Upper lobe of left lung (tissue), 6 donors: Measurements from ENCODE around the gene HNRNPA3. TPM values are rescaled to one million over a fixed set of nuclear protein-coding genes. Genes with fewer than 3 reads are reported as not detected.

Experiments
- ATAC-seq, 2 donors: fragments of 200-7000 bp; cut with Tn5 transposase; one replicate each; pipeline ENCODE4 v1.9.1; 2022; ENCODE audit warnings: mild to moderate bottlenecking in 2 of 2, moderate library complexity in 2 of 2; ENCODE audit not compliant: low FRiP score in 2 of 2
- DNase-seq, 2 donors: peaks; one replicate each; pipeline ENCODE4 v3.0.0-alpha.2; 2019 to 2020
- H3K27ac ChIP-seq, 4 donors: fragments of 200-600 bp; sonication (generic); one replicate each; pipeline ENCODE4 v1.5.1; 2016 to 2019
- H3K27me3 ChIP-seq, 4 donors: fragments of 200-600 bp; sonication (generic); one replicate each; pipeline ENCODE4 v1.5.1; 2017 to 2019
- H3K36me3 ChIP-seq, 4 donors: fragments of 200-600 bp; sonication (generic); one replicate each; pipeline ENCODE4 v1.5.1; 2016 to 2019
- H3K4me1 ChIP-seq, 4 donors: fragments of 200-600 bp; sonication (generic); one replicate each; pipeline ENCODE4 v1.5.1; 2018 to 2019
- H3K4me3 ChIP-seq, 4 donors: fragments of 200-600 bp; sonication (generic); one replicate each; pipeline ENCODE4 v1.5.1; 2017 to 2019; ENCODE audit warnings: mild to moderate bottlenecking in 2 of 4, moderate library complexity in 1 of 4
- H3K9me3 ChIP-seq, 4 donors: fragments of 200-600 bp; sonication (generic); one replicate each; pipeline ENCODE4 v1.5.1; 2018 to 2019
- CTCF ChIP-seq, 6 experiments: fragments of 450-650 bp in 4 of 6; fragments of 200-600 bp in 2 of 6; sonication (generic) in 2 of 6; IDR thresholded peaks; one replicate each; pipeline ENCODE4 v1.5.1; 2016 to 2019; ENCODE audit warnings: antibody characterized with exemption in 6 of 6
- EP300 ChIP-seq, 4 donors: sonication (generic); formaldehyde crosslinking; IDR thresholded peaks; one replicate each; pipeline ENCODE4 v1.5.1; 2017; ENCODE audit warnings: antibody characterized with exemption in 4 of 4, control low read depth in 2 of 4
- POLR2A ChIP-seq, 4 donors: fragments of 450-650 bp; IDR thresholded peaks; one replicate each; pipeline ENCODE4 v1.5.1; 2016 to 2017; ENCODE audit warnings: antibody characterized with exemption in 4 of 4, mild to moderate bottlenecking in 2 of 4
- POLR2AphosphoS5 ChIP-seq, 2 donors: sonication (generic); formaldehyde crosslinking; IDR thresholded peaks; one replicate each; pipeline ENCODE4 v1.5.1; 2017; ENCODE audit warnings: antibody characterized with exemption in 2 of 2
- WGBS, 2 donors: methylation state at CpG; one replicate each; pipeline ENCODE4 v1.1.5; 2017 to 2018; 5-methylcytosine and 5-hydroxymethylcytosine counted together
- total RNA-seq, 6 donors: library from RNA; depleted of rRNA in 4 of 6; stranded (reverse); fragments of >200 nt in 4 of 6; gene quantifications; one replicate each; pipeline versions ENCODE4 v1.1.0 to v1.2.1, GENCODE V29; 2016 to 2021
- donor health status: DM: no; HTN: no; CAD: no; lungs with moderate emphysema.
- donor health status: DM: no; HTN: yes; CAD: no; lungs with severe emphysema.

The HNRNPA3 gene
- total RNA-seq, 6 donors from 2014 or later = 53.2 to 146 (median 89.0) TPM

- TF ChIP-seq EP300 (IDR thresholded peaks at IDR 0.05) (no peak), CTCF (IDR thresholded peaks at IDR 0.05) (no peak), POLR2A (IDR thresholded peaks at IDR 0.05) (no peak)
- Histone ChIP-seq H3K27me3 (no peaks in the 10 kb centered on the region), H3K4me1 (peaks cover 29 to 68% (median 55%) of the 10 kb centered on the region in 4 donors), H3K36me3 (peaks cover 0 to 4% (median 0%) of the 10 kb centered on the region in 4 donors), H3K27ac (peak overlapping the region; percentile 98 to 100 (median 100)), H3K9me3 (no peaks in the 10 kb centered on the region), H3K4me3 (peak overlapping the region; percentile 50 to 89 (median 68))
- DNase-seq (no peak), ATAC-seq (no peak)
- 7% methylated on average over 2 of the region's 2 CpGs for WGBS, 2 donors
These were observed 49.5 kb downstream of the HNRNPA3 start for GRCh38 chr2:177262092-177262491.

GRCh38 chr2:177262958-177263450 is 50.4 kb downstream of the HNRNPA3 start:
- peaks cover 0 to 4% (median 0%) of the 10 kb centered on the region in 4 donors for H3K36me3 ChIP-seq
- WGBS, 2 donors = 1 to 3% methylated on average over 6 of the region's 6 CpGs
- H3K9me3 ChIP-seq = no peaks in the 10 kb centered on the region
- H3K4me3 ChIP-seq = peak overlapping the region; percentile 50 to 89 (median 68)
- DNase-seq (no peak), ATAC-seq (no peak)
- H3K4me1 ChIP-seq = peaks cover 20 to 63% (median 47%) of the 10 kb centered on the region in 4 donors
- peak overlapping the region; percentile 98 to 100 (median 100) for H3K27ac ChIP-seq
- H3K27me3 ChIP-seq = no peaks in the 10 kb centered on the region
- TF ChIP-seq POLR2A (IDR thresholded peaks at IDR 0.05) = no peak
- no peak for TF ChIP-seq POLR2AphosphoS5 (IDR thresholded peaks at IDR 0.05)
- no peak for TF ChIP-seq CTCF (IDR thresholded peaks at IDR 0.05)
- no peak for TF ChIP-seq EP300 (IDR thresholded peaks at IDR 0.05)

- peak; percentile 99 for DNase-seq
- Histone ChIP-seq H3K36me3 (peaks cover 0 to 4% (median 0%) of the 10 kb centered on the region in 4 donors), H3K4me3 (peak overlapping the region; percentile 61 to 95 (median 82)), H3K9me3 (no peaks in the 10 kb centered on the region), H3K4me1 (peaks cover 20 to 57% (median 46%) of the 10 kb centered on the region in 4 donors), H3K27me3 (no peaks in the 10 kb centered on the region), H3K27ac (peak overlapping the region; percentile 98 to 100 (median 100))
- peak in 2 of 4 donors; percentile 98 to 99 for TF ChIP-seq EP300 (IDR thresholded peaks at IDR 0.05)
- TF ChIP-seq POLR2A (IDR thresholded peaks at IDR 0.05) = peak in 3 of 4 donors; percentile 24 to 87 (median 71)
- peak; percentile 74 to 98 (median 96) for TF ChIP-seq CTCF (IDR thresholded peaks at IDR 0.05)
- peak; percentile 98 for TF ChIP-seq POLR2AphosphoS5 (IDR thresholded peaks at IDR 0.05)
- 0% methylated on average over 5 to 11 of the region's 81 CpGs for WGBS, 2 donors
- ATAC-seq = peak; percentile 88 to 94
These were observed 51.0 kb downstream of the HNRNPA3 start for GRCh38 chr2:177263451-177264208.

- DNase-seq (peak in 1 of 2 donors; percentile 92), ATAC-seq (peak; percentile 0 to 44)
- Histone ChIP-seq H3K4me1 (peaks cover 20 to 52% (median 41%) of the 10 kb centered on the region in 4 donors), H3K27me3 (no peaks in the 10 kb centered on the region), H3K36me3 (no peaks in the 10 kb centered on the region), H3K9me3 (no peaks in the 10 kb centered on the region), H3K4me3 (peak overlapping the region; percentile 61 to 95 (median 82)), H3K27ac (peak overlapping the region; percentile 98 to 100 (median 100))
- WGBS, 2 donors = 0% methylated on average over 8 of the region's 61 CpGs; no CpG with 5 or more reads in 1 of the 2 donors
- TF ChIP-seq POLR2AphosphoS5 (IDR thresholded peaks at IDR 0.05) (no peak), EP300 (IDR thresholded peaks at IDR 0.05) (no peak), CTCF (IDR thresholded peaks at IDR 0.05) (peak in 2 of 6 experiments; percentile 16 to 38), POLR2A (IDR thresholded peaks at IDR 0.05) (peak in 1 of 4 donors; percentile 93)
These were observed 51.7 kb downstream of the HNRNPA3 start for GRCh38 chr2:177264209-177264692.
